ENCODE results near the gene JARID2.

Gene JARID2

DNA sequence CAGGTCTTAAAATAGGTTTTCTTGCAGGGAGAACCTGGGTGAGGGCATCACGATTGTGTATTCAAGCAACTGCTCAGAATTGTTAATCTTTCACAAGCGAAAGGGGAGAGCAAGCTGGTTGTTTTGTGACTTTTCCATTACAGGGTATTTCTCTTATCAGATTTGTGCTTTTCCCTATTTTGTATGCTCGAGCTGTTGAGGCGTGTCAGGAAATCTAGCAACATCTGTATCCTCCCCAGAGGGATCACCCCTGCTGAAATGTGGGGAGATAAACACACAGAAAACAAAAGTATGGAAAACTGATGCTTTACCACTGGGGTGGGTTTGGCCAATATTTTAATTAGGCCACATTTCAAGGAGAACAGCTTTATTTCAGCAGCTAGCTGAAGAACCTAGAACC lies 230.0 kb downstream of the JARID2 start:
- H3K79me2 ChIP-seq (ENCODE audit: insufficient read depth, low read length), result no peaks in the 10 kb centered on the region
- H3K9ac ChIP-seq (ENCODE audit: low read length), result no peak overlapping the region
- H3K27me3 ChIP-seq (ENCODE audit: low read length), result no peaks in the 10 kb centered on the region
- H3K4me2 ChIP-seq (ENCODE audit: low read depth, low read length, poor library complexity, severe bottlenecking), result no peak overlapping the region
- no peaks in the 10 kb centered on the region for H4K20me1 ChIP-seq (ENCODE audit: low read depth, low read length)
- H3K36me3 ChIP-seq (ENCODE audit: low read length), result no peaks in the 10 kb centered on the region
- no peaks in the 10 kb centered on the region for H3F3A ChIP-seq (ENCODE audit: insufficient read depth)
- TF ChIP-seq, protein P1, sequence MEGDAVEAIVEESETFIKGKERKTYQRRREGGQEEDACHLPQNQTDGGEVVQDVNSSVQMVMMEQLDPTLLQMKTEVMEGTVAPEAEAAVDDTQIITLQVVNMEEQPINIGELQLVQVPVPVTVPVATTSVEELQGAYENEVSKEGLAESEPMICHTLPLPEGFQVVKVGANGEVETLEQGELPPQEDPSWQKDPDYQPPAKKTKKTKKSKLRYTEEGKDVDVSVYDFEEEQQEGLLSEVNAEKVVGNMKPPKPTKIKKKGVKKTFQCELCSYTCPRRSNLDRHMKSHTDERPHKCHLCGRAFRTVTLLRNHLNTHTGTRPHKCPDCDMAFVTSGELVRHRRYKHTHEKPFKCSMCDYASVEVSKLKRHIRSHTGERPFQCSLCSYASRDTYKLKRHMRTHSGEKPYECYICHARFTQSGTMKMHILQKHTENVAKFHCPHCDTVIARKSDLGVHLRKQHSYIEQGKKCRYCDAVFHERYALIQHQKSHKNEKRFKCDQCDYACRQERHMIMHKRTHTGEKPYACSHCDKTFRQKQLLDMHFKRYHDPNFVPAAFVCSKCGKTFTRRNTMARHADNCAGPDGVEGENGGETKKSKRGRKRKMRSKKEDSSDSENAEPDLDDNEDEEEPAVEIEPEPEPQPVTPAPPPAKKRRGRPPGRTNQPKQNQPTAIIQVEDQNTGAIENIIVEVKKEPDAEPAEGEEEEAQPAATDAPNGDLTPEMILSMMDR (IDR thresholded peaks at IDR 0.05; ENCODE audit: insufficient read depth, low read length, poor library complexity, severe bottlenecking), result no peak
- no peak for TF ChIP-seq EZH2phosphoT487 (conservative IDR thresholded peaks at IDR 0.05; ENCODE audit: low read length)
- no peak overlapping the region for H2AFZ ChIP-seq (ENCODE audit: low read depth, low read length, severe bottlenecking)
- no peaks in the 10 kb centered on the region for H3K9me3 ChIP-seq (ENCODE audit: insufficient read depth, low read length)
- H3K9me2 ChIP-seq (replicated peaks; ENCODE audit: insufficient read depth, low read length), result no peaks in the 10 kb centered on the region
- no peak overlapping the region for H3K4me3 ChIP-seq (ENCODE audit: insufficient read depth, low read length, poor library complexity, severe bottlenecking)
- no peak overlapping the region for H3K27ac ChIP-seq (ENCODE audit: low read depth, low read length)

DNA sequence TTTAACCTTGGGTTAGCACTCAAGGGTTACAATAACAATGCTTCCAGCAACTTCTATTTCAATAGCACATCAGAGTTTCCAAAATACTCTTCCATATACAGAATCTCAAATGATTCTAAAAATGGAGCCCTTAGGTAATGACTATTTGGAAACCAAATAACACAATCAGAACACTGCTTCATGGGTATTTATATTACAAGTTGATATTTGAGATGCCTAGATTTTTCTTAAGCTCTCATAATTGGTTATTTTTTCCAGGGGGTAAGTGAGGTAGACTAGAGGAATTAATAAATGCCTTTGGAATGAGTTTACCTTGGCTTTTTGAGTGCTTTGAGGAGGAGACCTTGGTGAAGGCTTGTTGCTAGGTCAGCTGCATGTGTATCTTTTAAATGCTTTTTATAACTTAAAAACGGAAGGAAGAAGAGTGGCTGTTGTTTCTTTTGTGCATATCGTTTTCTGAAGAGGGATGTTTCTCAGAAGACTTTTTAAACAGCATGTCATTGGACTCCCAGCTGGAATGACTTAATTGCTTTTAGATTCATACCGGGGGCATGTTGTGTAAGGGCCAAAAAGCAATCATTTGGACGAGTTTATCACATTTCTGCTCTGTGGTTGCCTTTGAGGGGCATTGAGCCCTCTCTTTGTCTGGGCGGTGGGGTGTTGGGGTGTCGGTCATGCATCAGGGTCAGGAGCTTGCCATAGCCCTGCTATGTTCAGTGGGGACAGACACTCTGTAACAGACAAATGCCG lies 230.9 kb downstream of the JARID2 start:
- Histone ChIP-seq H3K4me2 (ENCODE audit: low read depth, low read length, poor library complexity, severe bottlenecking) (no peak overlapping the region), H3F3A (ENCODE audit: insufficient read depth) (no peaks in the 10 kb centered on the region), H3K9ac (ENCODE audit: low read length) (no peak overlapping the region), H3K9me2 (replicated peaks; ENCODE audit: insufficient read depth, low read length) (no peaks in the 10 kb centered on the region), H3K4me3 (ENCODE audit: insufficient read depth, low read length, poor library complexity, severe bottlenecking) (no peak overlapping the region), H3K9me3 (ENCODE audit: insufficient read depth, low read length) (no peaks in the 10 kb centered on the region), H4K20me1 (ENCODE audit: low read depth, low read length) (peaks cover 4% of the 10 kb centered on the region; the same call in 1 of the 2 replicates), H3K79me2 (ENCODE audit: insufficient read depth, low read length) (no peaks in the 10 kb centered on the region), H2AFZ (ENCODE audit: low read depth, low read length, severe bottlenecking) (no peak overlapping the region), H3K27ac (ENCODE audit: low read depth, low read length) (no peak overlapping the region), H3K27me3 (ENCODE audit: low read length) (no peaks in the 10 kb centered on the region), H3K36me3 (ENCODE audit: low read length) (no peaks in the 10 kb centered on the region)
- TF ChIP-seq, protein P1 (IDR thresholded peaks at IDR 0.05; ENCODE audit: insufficient read depth, low read length, poor library complexity, severe bottlenecking), result no peak
- no peak for TF ChIP-seq EZH2phosphoT487 (conservative IDR thresholded peaks at IDR 0.05; ENCODE audit: low read length)

DNA sequence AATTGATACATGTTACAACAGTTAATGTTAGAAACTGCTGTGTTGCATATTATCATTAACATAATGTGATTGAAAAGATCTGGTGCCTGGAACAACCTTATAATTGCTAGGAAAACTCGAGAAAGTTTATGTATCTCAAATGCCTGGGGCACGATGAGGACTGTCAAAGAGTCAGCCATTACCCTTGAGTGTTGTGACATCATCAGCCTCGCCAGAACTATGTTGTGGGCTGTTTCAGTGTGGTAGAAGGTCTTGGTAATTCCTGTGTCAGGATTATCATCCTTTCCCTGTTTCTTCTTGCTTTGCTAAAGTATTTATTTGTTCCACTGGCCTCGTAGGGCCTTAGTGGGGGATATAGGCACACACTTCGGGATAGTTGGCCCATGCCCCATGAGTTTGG lies 231.9 kb downstream of the JARID2 start:
- H4K20me1 ChIP-seq (ENCODE audit: low read depth, low read length), result peaks cover 6% of the 10 kb centered on the region; the same call in 1 of the 2 replicates
- no peak overlapping the region for H3K4me3 ChIP-seq (ENCODE audit: insufficient read depth, low read length, poor library complexity, severe bottlenecking)
- H3K9me2 ChIP-seq (replicated peaks; ENCODE audit: insufficient read depth, low read length), result no peaks in the 10 kb centered on the region
- no peaks in the 10 kb centered on the region for H3K9me3 ChIP-seq (ENCODE audit: insufficient read depth, low read length)
- H3K9ac ChIP-seq (ENCODE audit: low read length), result no peak overlapping the region
- H2AFZ ChIP-seq (ENCODE audit: low read depth, low read length, severe bottlenecking), result no peak overlapping the region
- no peaks in the 10 kb centered on the region for H3K79me2 ChIP-seq (ENCODE audit: insufficient read depth, low read length)
- no peak overlapping the region for H3K4me2 ChIP-seq (ENCODE audit: low read depth, low read length, poor library complexity, severe bottlenecking)
- H3K27me3 ChIP-seq (ENCODE audit: low read length), result no peaks in the 10 kb centered on the region
- no peaks in the 10 kb centered on the region for H3F3A ChIP-seq (ENCODE audit: insufficient read depth)
- H3K36me3 ChIP-seq (ENCODE audit: low read length), result no peaks in the 10 kb centered on the region
- H3K27ac ChIP-seq (ENCODE audit: low read depth, low read length), result no peak overlapping the region
- TF ChIP-seq EZH2phosphoT487 (conservative IDR thresholded peaks at IDR 0.05; ENCODE audit: low read length), result no peak
- TF ChIP-seq, protein P1 (IDR thresholded peaks at IDR 0.05; ENCODE audit: insufficient read depth, low read length, poor library complexity, severe bottlenecking), result no peak

All from SU-DHL-6 (cell line).